ENCODE data around the gene CATSPER1. TPM values are rescaled to one million over a fixed set of nuclear protein-coding genes. Genes with fewer than 3 reads are reported as not detected.

CATSPER1 gene
- total and polyA plus RNA-seq, 2 experiments from 2014 or later, result not detected

DNA sequence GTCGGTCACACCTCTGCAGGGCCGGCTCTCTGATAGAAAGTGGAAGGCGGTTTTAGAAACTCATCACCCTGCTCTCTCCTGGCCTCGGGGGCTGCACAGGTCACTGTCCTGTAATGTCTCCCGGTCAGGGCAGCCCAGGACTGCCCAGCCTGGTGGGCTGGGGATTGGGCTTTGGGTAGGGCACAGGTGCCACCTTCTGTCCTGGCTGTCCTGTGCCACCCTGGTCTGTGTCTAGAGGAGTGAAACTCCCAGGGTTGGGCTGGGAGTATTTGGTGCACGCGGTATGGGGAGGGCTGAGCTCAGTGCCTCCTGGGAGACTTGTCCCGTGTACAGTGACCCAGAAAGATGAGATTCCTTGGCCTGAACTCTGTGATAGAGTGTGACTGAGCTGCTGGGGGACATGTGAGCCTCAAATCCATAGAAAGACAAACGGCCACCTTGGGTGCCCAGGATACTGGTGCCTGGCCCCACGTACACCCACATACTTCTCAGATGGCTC, 47.0 kb downstream of the CATSPER1 start (continued):
- TF ChIP-seq, protein P1, sequence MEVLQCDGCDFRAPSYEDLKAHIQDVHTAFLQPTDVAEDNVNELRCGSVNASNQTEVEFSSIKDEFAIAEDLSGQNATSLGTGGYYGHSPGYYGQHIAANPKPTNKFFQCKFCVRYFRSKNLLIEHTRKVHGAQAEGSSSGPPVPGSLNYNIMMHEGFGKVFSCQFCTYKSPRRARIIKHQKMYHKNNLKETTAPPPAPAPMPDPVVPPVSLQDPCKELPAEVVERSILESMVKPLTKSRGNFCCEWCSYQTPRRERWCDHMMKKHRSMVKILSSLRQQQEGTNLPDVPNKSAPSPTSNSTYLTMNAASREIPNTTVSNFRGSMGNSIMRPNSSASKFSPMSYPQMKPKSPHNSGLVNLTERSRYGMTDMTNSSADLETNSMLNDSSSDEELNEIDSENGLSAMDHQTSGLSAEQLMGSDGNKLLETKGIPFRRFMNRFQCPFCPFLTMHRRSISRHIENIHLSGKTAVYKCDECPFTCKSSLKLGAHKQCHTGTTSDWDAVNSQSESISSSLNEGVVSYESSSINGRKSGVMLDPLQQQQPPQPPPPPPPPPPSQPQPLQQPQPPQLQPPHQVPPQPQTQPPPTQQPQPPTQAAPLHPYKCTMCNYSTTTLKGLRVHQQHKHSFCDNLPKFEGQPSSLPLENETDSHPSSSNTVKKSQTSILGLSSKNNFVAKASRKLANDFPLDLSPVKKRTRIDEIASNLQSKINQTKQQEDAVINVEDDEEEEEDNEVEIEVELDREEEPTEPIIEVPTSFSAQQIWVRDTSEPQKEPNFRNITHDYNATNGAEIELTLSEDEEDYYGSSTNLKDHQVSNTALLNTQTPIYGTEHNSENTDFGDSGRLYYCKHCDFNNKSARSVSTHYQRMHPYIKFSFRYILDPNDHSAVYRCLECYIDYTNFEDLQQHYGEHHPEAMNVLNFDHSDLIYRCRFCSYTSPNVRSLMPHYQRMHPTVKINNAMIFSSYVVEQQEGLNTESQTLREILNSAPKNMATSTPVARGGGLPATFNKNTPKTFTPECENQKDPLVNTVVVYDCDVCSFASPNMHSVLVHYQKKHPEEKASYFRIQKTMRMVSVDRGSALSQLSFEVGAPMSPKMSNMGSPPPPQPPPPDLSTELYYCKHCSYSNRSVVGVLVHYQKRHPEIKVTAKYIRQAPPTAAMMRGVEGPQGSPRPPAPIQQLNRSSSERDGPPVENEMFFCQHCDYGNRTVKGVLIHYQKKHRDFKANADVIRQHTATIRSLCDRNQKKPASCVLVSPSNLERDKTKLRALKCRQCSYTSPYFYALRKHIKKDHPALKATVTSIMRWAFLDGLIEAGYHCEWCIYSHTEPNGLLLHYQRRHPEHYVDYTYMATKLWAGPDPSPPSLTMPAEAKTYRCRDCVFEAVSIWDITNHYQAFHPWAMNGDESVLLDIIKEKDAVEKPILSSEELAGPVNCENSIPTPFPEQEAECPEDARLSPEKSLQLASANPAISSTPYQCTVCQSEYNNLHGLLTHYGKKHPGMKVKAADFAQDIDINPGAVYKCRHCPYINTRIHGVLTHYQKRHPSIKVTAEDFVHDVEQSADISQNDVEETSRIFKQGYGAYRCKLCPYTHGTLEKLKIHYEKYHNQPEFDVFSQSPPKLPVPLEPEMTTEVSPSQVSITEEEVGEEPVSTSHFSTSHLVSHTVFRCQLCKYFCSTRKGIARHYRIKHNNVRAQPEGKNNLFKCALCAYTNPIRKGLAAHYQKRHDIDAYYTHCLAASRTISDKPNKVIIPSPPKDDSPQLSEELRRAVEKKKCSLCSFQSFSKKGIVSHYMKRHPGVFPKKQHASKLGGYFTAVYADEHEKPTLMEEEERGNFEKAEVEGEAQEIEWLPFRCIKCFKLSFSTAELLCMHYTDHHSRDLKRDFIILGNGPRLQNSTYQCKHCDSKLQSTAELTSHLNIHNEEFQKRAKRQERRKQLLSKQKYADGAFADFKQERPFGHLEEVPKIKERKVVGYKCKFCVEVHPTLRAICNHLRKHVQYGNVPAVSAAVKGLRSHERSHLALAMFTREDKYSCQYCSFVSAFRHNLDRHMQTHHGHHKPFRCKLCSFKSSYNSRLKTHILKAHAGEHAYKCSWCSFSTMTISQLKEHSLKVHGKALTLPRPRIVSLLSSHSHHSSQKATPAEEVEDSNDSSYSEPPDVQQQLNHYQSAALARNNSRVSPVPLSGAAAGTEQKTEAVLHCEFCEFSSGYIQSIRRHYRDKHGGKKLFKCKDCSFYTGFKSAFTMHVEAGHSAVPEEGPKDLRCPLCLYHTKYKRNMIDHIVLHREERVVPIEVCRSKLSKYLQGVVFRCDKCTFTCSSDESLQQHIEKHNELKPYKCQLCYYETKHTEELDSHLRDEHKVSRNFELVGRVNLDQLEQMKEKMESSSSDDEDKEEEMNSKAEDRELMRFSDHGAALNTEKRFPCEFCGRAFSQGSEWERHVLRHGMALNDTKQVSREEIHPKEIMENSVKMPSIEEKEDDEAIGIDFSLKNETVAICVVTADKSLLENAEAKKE (CRISPR knock-in tag; IDR thresholded peaks at IDR 0.05), result no peak

DNA sequence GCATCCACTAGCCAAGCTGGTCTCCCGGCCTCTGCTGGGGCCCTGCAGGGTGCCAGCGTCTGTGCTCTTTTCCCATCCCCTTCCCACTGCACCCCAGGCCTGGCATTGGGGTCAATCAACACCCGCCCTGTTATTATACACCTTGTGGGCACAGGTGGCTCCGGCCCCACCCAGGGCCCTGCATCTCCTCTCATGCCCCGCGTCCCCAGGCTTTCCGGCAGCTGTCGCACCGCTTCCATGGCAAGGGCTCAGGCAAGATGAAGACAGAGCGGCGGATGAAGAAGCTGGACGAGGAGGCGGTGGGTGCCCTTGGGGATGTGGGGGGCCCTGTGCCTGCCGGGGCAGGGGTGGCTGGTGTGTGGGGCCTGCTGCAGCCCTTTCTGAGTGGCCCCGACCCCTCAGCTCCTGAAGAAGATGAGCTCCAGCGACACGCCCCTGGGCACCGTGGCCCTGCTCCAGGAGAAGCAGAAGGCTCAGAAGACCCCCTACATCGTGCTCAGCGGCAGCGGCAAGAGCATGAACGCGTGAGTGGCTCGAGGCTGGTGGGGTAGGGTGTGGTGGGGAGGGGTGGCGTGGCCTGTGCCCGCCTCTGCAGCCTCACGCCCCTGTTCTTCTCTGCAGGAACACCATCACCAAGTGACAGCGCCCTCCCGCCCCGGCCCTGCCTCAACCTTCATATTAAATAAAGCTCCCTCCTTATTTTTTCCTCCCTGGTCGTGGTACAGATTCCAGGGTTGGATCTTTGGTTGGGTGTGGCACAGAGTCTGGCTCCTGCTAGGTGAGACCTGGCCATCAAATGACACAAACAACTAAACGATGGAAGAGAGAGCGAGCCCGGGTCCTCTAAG, 47.7 kb downstream of the CATSPER1 start:
- Histone ChIP-seq H4K20me1 (replicated peaks; ENCODE audit: insufficient read depth) (no peaks in the 10 kb centered on the region), H3K27ac (ENCODE audit: low read depth) (no peak overlapping the region), H3K36me3 (ENCODE audit: insufficient read depth) (no peaks in the 10 kb centered on the region), H3K27me3 (ENCODE audit: insufficient read depth) (no peaks in the 10 kb centered on the region), H2AFZ (no peak overlapping the region), H3K9me2 (ENCODE audit: insufficient read depth) (no peaks in the 10 kb centered on the region), H3K4me3 (no peak overlapping the region), H3K4me1 (ENCODE audit: insufficient read depth) (no peaks in the 10 kb centered on the region), H3K4me2 (no peak overlapping the region), H3K79me2 (replicated peaks; ENCODE audit: insufficient read depth) (no peaks in the 10 kb centered on the region), H3F3A (replicated peaks; ENCODE audit: low read depth) (no peaks in the 10 kb centered on the region)
- peaks cover 23% of the 10 kb centered on the region for H3K27me3 Mint-ChIP-seq (ENCODE audit: insufficient read depth, low read depth, poor library complexity)
- ATAC-seq (no peak), DNase-seq (ENCODE audit: low spot score) (no peak)
- no peaks in the 10 kb centered on the region; the same call in 2 of the 3 replicates for H3K9me3 Mint-ChIP-seq
- H3K27ac Mint-ChIP-seq, result no peak overlapping the region
- no peak overlapping the region for H3K4me3 Mint-ChIP-seq
- H3K36me3 Mint-ChIP-seq (ENCODE audit: low read depth), result peaks cover 34% of the 10 kb centered on the region
- H3K4me1 Mint-ChIP-seq, result peaks cover 6% of the 10 kb centered on the region; the same call in 2 of the 3 replicates
- no peak for TF ChIP-seq STAT1 (IDR thresholded peaks at IDR 0.05; ENCODE audit: unreplicated experiment)
- no peak for TF ChIP-seq CTCF (conservative IDR thresholded peaks at IDR 0.05; ENCODE audit: low read depth in 2 of 2)
- TF ChIP-seq ZNF331 (CRISPR knock-in tag; IDR thresholded peaks at IDR 0.05; ENCODE audit: low read depth), result no peak
- TF ChIP-seq, protein P1 (CRISPR knock-in tag; IDR thresholded peaks at IDR 0.05), result no peak
- TF ChIP-seq EZH2 (IDR thresholded peaks at IDR 0.05; ENCODE audit: low read depth, unreplicated experiment), result no peak
